GM19025 (cell line): ENCODE results near the gene ARHGAP26.
"Not testable (repeated sequence)": the region's sequence is repeated elsewhere in the genome, so short reads cannot be mapped to it uniquely, and the experiment has no call there.

Source experiments
- ATAC-seq: cut with Tn5 transposase; IDR thresholded peaks from one replicate; pipeline ENCODE4 v1.9.1; 2021; ENCODE audit warnings: mild to moderate bottlenecking, low read depth, moderate library complexity; ENCODE audit not compliant: unreplicated experiment

The ARHGAP26 gene

GRCh38 chr5:143000551-143000950 lies 230.4 kb downstream of the ARHGAP26 start:
- not testable (repeated sequence) for ATAC-seq

- ATAC-seq = no peak
Observed at GRCh38 chr5:143001764-143002351, 231.7 kb downstream of the ARHGAP26 start.

- peak; percentile 65 for ATAC-seq
Observed at GRCh38 chr5:143002459-143003327, 232.5 kb downstream of the ARHGAP26 start.

- no peak for ATAC-seq
Observed at GRCh38 chr5:143003328-143003636, 233.1 kb downstream of the ARHGAP26 start.

GRCh38 chr5:143004361-143005145 lies 234.4 kb downstream of the ARHGAP26 start:
- ATAC-seq = no peak

GRCh38 chr5:143006501-143006900 lies 236.3 kb downstream of the ARHGAP26 start:
- no peak for ATAC-seq

- no peak for ATAC-seq
Observed at GRCh38 chr5:143008032-143008431, 237.9 kb downstream of the ARHGAP26 start.

- peak; percentile 76 for ATAC-seq
Observed at GRCh38 chr5:143008809-143009521, 238.8 kb downstream of the ARHGAP26 start.

- no peak for ATAC-seq
Observed at GRCh38 chr5:143010351-143010750, 240.2 kb downstream of the ARHGAP26 start.

GRCh38 chr5:143011585-143011984 lies 241.4 kb downstream of the ARHGAP26 start:
- no peak for ATAC-seq

GRCh38 chr5:143013176-143013891 lies 243.2 kb downstream of the ARHGAP26 start:
- ATAC-seq = no peak

GRCh38 chr5:143014017-143014651 lies 244.0 kb downstream of the ARHGAP26 start:
- no peak for ATAC-seq

- no peak for ATAC-seq
Observed at GRCh38 chr5:143016777-143017516, 246.8 kb downstream of the ARHGAP26 start.

- no peak for ATAC-seq
Observed at GRCh38 chr5:143017541-143017940, 247.4 kb downstream of the ARHGAP26 start.

GRCh38 chr5:143017992-143018391 lies 247.8 kb downstream of the ARHGAP26 start:
- ATAC-seq = no peak

- ATAC-seq = no peak
Observed at GRCh38 chr5:143019157-143019556, 249.0 kb downstream of the ARHGAP26 start.

- peak; percentile 75 for ATAC-seq
Observed at GRCh38 chr5:143019614-143020515, 249.7 kb downstream of the ARHGAP26 start.

GRCh38 chr5:143021595-143021994 lies 251.4 kb downstream of the ARHGAP26 start:
- no peak for ATAC-seq
